Endodermal cell (in vitro differentiated cells): Measurements from ENCODE around the gene ZNHIT6. TPM values are rescaled to one million over a fixed set of nuclear protein-coding genes. Genes with fewer than 3 reads are reported as not detected.

Experiments
- DNase-seq: peaks from one replicate; pipeline ENCODE4 v3.0.0-alpha.2; 2017
- H3K27ac ChIP-seq: 2 replicates; pipeline ENCODE4 v1.5.1; 2013; ENCODE audit warnings: mild to moderate bottlenecking, low read depth, low read length, moderate library complexity
- H3K27me3 ChIP-seq: 2 replicates; pipeline ENCODE4 v1.6.1; 2013; ENCODE audit warnings: mild to moderate bottlenecking, low read length, moderate library complexity; ENCODE audit not compliant: insufficient read depth, control insufficient read depth, poor library complexity, severe bottlenecking
- H3K36me3 ChIP-seq: 2 replicates; pipeline ENCODE4 v1.7.0; 2013; ENCODE audit warnings: mild to moderate bottlenecking, low read length, moderate library complexity; ENCODE audit not compliant: control insufficient read depth, insufficient read depth
- H3K4me1 ChIP-seq: one replicate; pipeline ENCODE4 v1.7.0; 2013; ENCODE audit warnings: low read length; ENCODE audit not compliant: control insufficient read depth, insufficient read depth
- H3K4me3 ChIP-seq: 2 replicates; pipeline ENCODE4 v1.5.1; 2013; ENCODE audit warnings: mild to moderate bottlenecking, low read length, moderate library complexity
- H3K9ac ChIP-seq: 2 replicates; pipeline ENCODE4 v1.6.1; 2013; ENCODE audit warnings: mild to moderate bottlenecking, low read length, moderate library complexity; ENCODE audit not compliant: poor library complexity, severe bottlenecking; ENCODE audit errors: extremely low read depth
- H3K9me3 ChIP-seq: 2 replicates; pipeline ENCODE4 v1.6.1; 2013; ENCODE audit warnings: mild to moderate bottlenecking, low read length, moderate library complexity; ENCODE audit not compliant: control insufficient read depth
- H3K27ac Mint-ChIP-seq: 2 replicates; pipeline ENCODE4 v1.8.0; 2020; ENCODE audit warnings: mixed read lengths
- H3K27me3 Mint-ChIP-seq: 2 replicates; pipeline ENCODE4 v1.8.0; 2021; ENCODE audit warnings: mild to moderate bottlenecking, mixed read lengths; ENCODE audit not compliant: insufficient read depth
- H3K36me3 Mint-ChIP-seq: 2 replicates; pipeline ENCODE4 v1.8.0; 2020; ENCODE audit warnings: low read depth, mixed read lengths
- H3K4me1 Mint-ChIP-seq: 2 replicates; pipeline ENCODE4 v1.8.0; 2020; ENCODE audit warnings: mixed read lengths
- H3K4me3 Mint-ChIP-seq: 2 replicates; pipeline ENCODE4 v1.8.0; 2020; ENCODE audit warnings: mild to moderate bottlenecking, moderate library complexity, mixed read lengths
- H3K9me3 Mint-ChIP-seq: 2 replicates; pipeline ENCODE4 v1.8.0; 2020; ENCODE audit warnings: mild to moderate bottlenecking, mixed read lengths
- CTCF ChIP-seq: fragments of 200-600 bp; sonication (generic); conservative IDR thresholded peaks from 2 replicates; pipeline ENCODE4 v1.5.0; 2021; ENCODE audit warnings: antibody characterized with exemption, mild to moderate bottlenecking
- WGBS, 2 experiments: methylation state at CpG; one replicate each; pipeline versions ENCODE4 v1.1.5 to v1.1.7; 2013; ENCODE audit warnings: missing lambda C conversion rate in 2 of 2, mixed read lengths in 1 of 2; ENCODE audit not compliant: insufficient coverage in 1 of 2, insufficient read length in 1 of 2; 5-methylcytosine and 5-hydroxymethylcytosine counted together
- total RNA-seq, 2 donors: library from RNA; stranded (reverse); fragmentation: NEBNext Ultra II Directional in 1 of 2; extraction: Animal tissue kit (Norgen Biotek cat#: 25700) in 1 of 2; gene quantifications; 2 replicates in 1 of 2; 3 replicates in 1 of 2; pipeline ENCODE4 v1.2.1, GENCODE V29; 2021

ZNHIT6 gene
- total RNA-seq, 2 donors from 2014 or later, result 11.3 to 12.4 TPM

GRCh38 chr1:85607126-85607920, 100.9 kb downstream of the ZNHIT6 start:
- H3K4me1 Mint-ChIP-seq, result peaks cover 46% of the 10 kb centered on the region
- peaks cover 8% of the 10 kb centered on the region for H3K27me3 Mint-ChIP-seq
- no peaks in the 10 kb centered on the region for H3K36me3 ChIP-seq
- peak overlapping the region; percentile 16 for H3K4me3 ChIP-seq
- no peaks in the 10 kb centered on the region for H3K9me3 ChIP-seq
- 34 to 50% methylated on average over 5 to 10 of the region's 10 CpGs for WGBS, 2 experiments
- TF ChIP-seq CTCF, result no peak
- H3K27me3 ChIP-seq, result peaks cover 11% of the 10 kb centered on the region
- H3K36me3 Mint-ChIP-seq, result no peaks in the 10 kb centered on the region
- DNase-seq, result peak; percentile 97
- H3K27ac Mint-ChIP-seq, result peak overlapping the region; percentile 93
- H3K27ac ChIP-seq, result peak overlapping the region; percentile 82
- peak overlapping the region; percentile 28 for H3K9ac ChIP-seq
- no peaks in the 10 kb centered on the region for H3K9me3 Mint-ChIP-seq
- no peak overlapping the region for H3K4me3 Mint-ChIP-seq
- peaks cover 18% of the 10 kb centered on the region for H3K4me1 ChIP-seq

GRCh38 chr1:85606414-85606800, 101.8 kb downstream of the ZNHIT6 start:
- Histone ChIP-seq H3K9me3 (no peaks in the 10 kb centered on the region), H3K4me1 (peaks cover 18% of the 10 kb centered on the region), H3K9ac (no peak overlapping the region), H3K36me3 (no peaks in the 10 kb centered on the region), H3K27ac (no peak overlapping the region), H3K4me3 (no peak overlapping the region), H3K27me3 (peaks cover 11% of the 10 kb centered on the region)
- WGBS, 2 experiments, result 94 to 100% methylated on average over 1 to 4 of the region's 4 CpGs
- Mint-ChIP-seq H3K9me3 (no peaks in the 10 kb centered on the region), H3K4me3 (no peak overlapping the region), H3K4me1 (peaks cover 47% of the 10 kb centered on the region), H3K27ac (peak overlapping the region; percentile 93), H3K27me3 (peaks cover 8% of the 10 kb centered on the region), H3K36me3 (no peaks in the 10 kb centered on the region)
- TF ChIP-seq CTCF, result no peak
- peak; percentile 48 for DNase-seq

- H3K9me3 Mint-ChIP-seq, result no peaks in the 10 kb centered on the region
- peaks cover 8% of the 10 kb centered on the region for H3K27me3 Mint-ChIP-seq
- DNase-seq, result peak; percentile 51
- no peak for TF ChIP-seq CTCF
- no peaks in the 10 kb centered on the region for H3K9me3 ChIP-seq
- H3K36me3 Mint-ChIP-seq, result no peaks in the 10 kb centered on the region
- peaks cover 11% of the 10 kb centered on the region for H3K27me3 ChIP-seq
- 92 to 100% methylated on average over 2 to 8 of the region's 8 CpGs for WGBS, 2 experiments
- H3K9ac ChIP-seq, result no peak overlapping the region
- H3K4me1 ChIP-seq, result peaks cover 18% of the 10 kb centered on the region
- H3K27ac ChIP-seq, result no peak overlapping the region
- no peak overlapping the region for H3K4me3 ChIP-seq
- no peak overlapping the region for H3K4me3 Mint-ChIP-seq
- H3K27ac Mint-ChIP-seq, result peak overlapping the region; percentile 93
- H3K36me3 ChIP-seq, result no peaks in the 10 kb centered on the region
- peaks cover 47% of the 10 kb centered on the region for H3K4me1 Mint-ChIP-seq
Measured at GRCh38 chr1:85605484-85606413, 102.5 kb downstream of the ZNHIT6 start.
